ENCODE data around the gene CAPZA2. TPM values are rescaled to one million over a fixed set of nuclear protein-coding genes. Genes with fewer than 3 reads are reported as not detected.
"Not testable (repeated sequence)": the region's sequence is repeated elsewhere in the genome, so short reads cannot be mapped to it uniquely, and the experiment has no call there.

CAPZA2 gene
- 167 and 188 TPM in 2 replicates for total RNA-seq (2014; rRNA removed; shearing (Covaris generic))

GRCh38 chr7:116862234-116862950 lies at the start of gene CAPZA2:
TSS of gene CAPZA2 (plus strand) at chr7:116862587. CDS start at chr7:116862612, 25 bp downstream.
- no peaks in the 10 kb centered on the region for H3K9me3 ChIP-seq (replicated peaks)
- H3K36me3 ChIP-seq: no peaks in the 10 kb centered on the region
- peak within 1 kb of the TSS; percentile 98 for H3K27ac ChIP-seq
- no peaks in the 10 kb centered on the region for H3K27me3 ChIP-seq
- peak; percentile 93 to 95 for DNase-seq
- H3K4me1 ChIP-seq: peaks cover 5% of the 10 kb centered on the region; the same call in 1 of the 2 replicates
- peak within 1 kb of the TSS; percentile 99 for H3K4me3 ChIP-seq

- Histone ChIP-seq H3K4me3 (no peak overlapping the region), H3K27ac (no peak overlapping the region), H3K4me1 (peaks cover 11% of the 10 kb centered on the region), H3K9me3 (replicated peaks) (no peaks in the 10 kb centered on the region), H3K36me3 (no peaks in the 10 kb centered on the region), H3K27me3 (no peaks in the 10 kb centered on the region)
- DNase-seq: no peak
These were observed 49.5 kb upstream of the CAPZA2 start for GRCh38 chr7:116812860-116813259.

GRCh38 chr7:116813371-116813770 lies 49.0 kb upstream of the CAPZA2 start:
- not testable (repeated sequence) for DNase-seq; H3K27me3 ChIP-seq; H3K9me3 ChIP-seq (replicated peaks); H3K27ac ChIP-seq; H3K4me3 ChIP-seq; H3K36me3 ChIP-seq
- peaks cover 11% of the 10 kb centered on the region for H3K4me1 ChIP-seq

GRCh38 chr7:116815041-116815440 lies 47.3 kb upstream of the CAPZA2 start:
- H3K4me1 ChIP-seq: peaks cover 8% of the 10 kb centered on the region
- no peaks in the 10 kb centered on the region for H3K27me3 ChIP-seq
- DNase-seq: no peak
- H3K9me3 ChIP-seq (replicated peaks): no peaks in the 10 kb centered on the region
- no peak overlapping the region for H3K27ac ChIP-seq
- H3K4me3 ChIP-seq: no peak overlapping the region
- H3K36me3 ChIP-seq: no peaks in the 10 kb centered on the region

GRCh38 chr7:116820149-116820548 lies 42.2 kb upstream of the CAPZA2 start:
- no peaks in the 10 kb centered on the region for H3K4me1 ChIP-seq
- no peaks in the 10 kb centered on the region for H3K9me3 ChIP-seq (replicated peaks)
- H3K36me3 ChIP-seq: no peaks in the 10 kb centered on the region
- H3K27ac ChIP-seq: no peak overlapping the region
- no peak overlapping the region for H3K4me3 ChIP-seq
- no peak for DNase-seq
- H3K27me3 ChIP-seq: no peaks in the 10 kb centered on the region

- not testable (repeated sequence) for H3K36me3 ChIP-seq
These were observed 40.7 kb upstream of the CAPZA2 start for GRCh38 chr7:116821647-116822046.

GRCh38 chr7:116824449-116824848 lies 37.9 kb upstream of the CAPZA2 start:
- H3K9me3 ChIP-seq (replicated peaks): no peaks in the 10 kb centered on the region
- H3K27me3 ChIP-seq: no peaks in the 10 kb centered on the region
- DNase-seq: no peak
- H3K4me3 ChIP-seq: no peak overlapping the region
- no peaks in the 10 kb centered on the region for H3K36me3 ChIP-seq
- H3K27ac ChIP-seq: no peak overlapping the region
- H3K4me1 ChIP-seq: no peaks in the 10 kb centered on the region

More at GRCh38 chr7:116821647-116822046, 40.7 kb upstream of the CAPZA2 start:
- H3K27ac ChIP-seq; DNase-seq; H3K4me3 ChIP-seq; H3K4me1 ChIP-seq; H3K27me3 ChIP-seq; H3K9me3 ChIP-seq (replicated peaks): not testable (repeated sequence)

- no peak for DNase-seq
- H3K36me3 ChIP-seq: no peaks in the 10 kb centered on the region
These were observed 34.1 kb upstream of the CAPZA2 start for GRCh38 chr7:116828281-116828680.

GRCh38 chr7:116829041-116829440 lies 33.3 kb upstream of the CAPZA2 start:
- no peaks in the 10 kb centered on the region for H3K27me3 ChIP-seq
- H3K4me1 ChIP-seq: no peaks in the 10 kb centered on the region
- DNase-seq: no peak
- no peaks in the 10 kb centered on the region for H3K36me3 ChIP-seq
- no peak overlapping the region for H3K4me3 ChIP-seq
- H3K9me3 ChIP-seq (replicated peaks): no peaks in the 10 kb centered on the region
- H3K27ac ChIP-seq: no peak overlapping the region

More at GRCh38 chr7:116828281-116828680, 34.1 kb upstream of the CAPZA2 start:
- Histone ChIP-seq H3K27ac (no peak overlapping the region), H3K4me3 (no peak overlapping the region), H3K9me3 (replicated peaks) (no peaks in the 10 kb centered on the region), H3K4me1 (no peaks in the 10 kb centered on the region), H3K27me3 (no peaks in the 10 kb centered on the region)

GRCh38 chr7:116829493-116829892 lies 32.9 kb upstream of the CAPZA2 start:
- H3K4me1 ChIP-seq: no peaks in the 10 kb centered on the region
- no peak for DNase-seq
- H3K27ac ChIP-seq: no peak overlapping the region
- H3K4me3 ChIP-seq: no peak overlapping the region
- no peaks in the 10 kb centered on the region for H3K9me3 ChIP-seq (replicated peaks)
- H3K27me3 ChIP-seq: no peaks in the 10 kb centered on the region
- H3K36me3 ChIP-seq: no peaks in the 10 kb centered on the region

GRCh38 chr7:116832692-116833091 lies 29.7 kb upstream of the CAPZA2 start:
- Histone ChIP-seq H3K27me3 (no peaks in the 10 kb centered on the region), H3K4me1 (no peaks in the 10 kb centered on the region), H3K36me3 (no peaks in the 10 kb centered on the region), H3K4me3 (no peak overlapping the region), H3K9me3 (replicated peaks) (no peaks in the 10 kb centered on the region), H3K27ac (no peak overlapping the region)
- no peak for DNase-seq

GRCh38 chr7:116834815-116835504 lies 27.4 kb upstream of the CAPZA2 start:
- peak; percentile 12 to 36 for DNase-seq

GRCh38 chr7:116836048-116836447 lies 26.3 kb upstream of the CAPZA2 start:
- no peak for DNase-seq
- no peaks in the 10 kb centered on the region for H3K4me1 ChIP-seq
- H3K27ac ChIP-seq: no peak overlapping the region
- no peaks in the 10 kb centered on the region for H3K9me3 ChIP-seq (replicated peaks)
- no peaks in the 10 kb centered on the region for H3K36me3 ChIP-seq
- H3K4me3 ChIP-seq: no peak overlapping the region
- H3K27me3 ChIP-seq: no peaks in the 10 kb centered on the region

More at GRCh38 chr7:116834815-116835504, 27.4 kb upstream of the CAPZA2 start:
- H3K4me3 ChIP-seq: no peak overlapping the region
- H3K4me1 ChIP-seq: no peaks in the 10 kb centered on the region
- H3K27ac ChIP-seq: no peak overlapping the region
- H3K36me3 ChIP-seq: no peaks in the 10 kb centered on the region
- H3K9me3 ChIP-seq (replicated peaks): no peaks in the 10 kb centered on the region
- no peaks in the 10 kb centered on the region for H3K27me3 ChIP-seq

GRCh38 chr7:116836911-116837310 lies 25.5 kb upstream of the CAPZA2 start:
- Histone ChIP-seq H3K36me3 (no peaks in the 10 kb centered on the region), H3K9me3 (replicated peaks) (no peaks in the 10 kb centered on the region), H3K27ac (no peak overlapping the region), H3K4me1 (no peaks in the 10 kb centered on the region), H3K27me3 (no peaks in the 10 kb centered on the region), H3K4me3 (no peak overlapping the region)
- DNase-seq: no peak

- no peak overlapping the region for H3K4me3 ChIP-seq
- no peaks in the 10 kb centered on the region for H3K9me3 ChIP-seq (replicated peaks)
- DNase-seq: no peak
- H3K4me1 ChIP-seq: no peaks in the 10 kb centered on the region
- H3K36me3 ChIP-seq: no peaks in the 10 kb centered on the region
- no peak overlapping the region for H3K27ac ChIP-seq
- no peaks in the 10 kb centered on the region for H3K27me3 ChIP-seq
These were observed 24.8 kb upstream of the CAPZA2 start for GRCh38 chr7:116837586-116837985.

Data from SJCRH30 (cell line).